ENCODE results near the gene GREB1.

- TF ChIP-seq, protein P1, sequence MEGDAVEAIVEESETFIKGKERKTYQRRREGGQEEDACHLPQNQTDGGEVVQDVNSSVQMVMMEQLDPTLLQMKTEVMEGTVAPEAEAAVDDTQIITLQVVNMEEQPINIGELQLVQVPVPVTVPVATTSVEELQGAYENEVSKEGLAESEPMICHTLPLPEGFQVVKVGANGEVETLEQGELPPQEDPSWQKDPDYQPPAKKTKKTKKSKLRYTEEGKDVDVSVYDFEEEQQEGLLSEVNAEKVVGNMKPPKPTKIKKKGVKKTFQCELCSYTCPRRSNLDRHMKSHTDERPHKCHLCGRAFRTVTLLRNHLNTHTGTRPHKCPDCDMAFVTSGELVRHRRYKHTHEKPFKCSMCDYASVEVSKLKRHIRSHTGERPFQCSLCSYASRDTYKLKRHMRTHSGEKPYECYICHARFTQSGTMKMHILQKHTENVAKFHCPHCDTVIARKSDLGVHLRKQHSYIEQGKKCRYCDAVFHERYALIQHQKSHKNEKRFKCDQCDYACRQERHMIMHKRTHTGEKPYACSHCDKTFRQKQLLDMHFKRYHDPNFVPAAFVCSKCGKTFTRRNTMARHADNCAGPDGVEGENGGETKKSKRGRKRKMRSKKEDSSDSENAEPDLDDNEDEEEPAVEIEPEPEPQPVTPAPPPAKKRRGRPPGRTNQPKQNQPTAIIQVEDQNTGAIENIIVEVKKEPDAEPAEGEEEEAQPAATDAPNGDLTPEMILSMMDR (conservative IDR thresholded peaks at IDR 0.05): no peak
- no peak for TF ChIP-seq ZFX (IDR thresholded peaks at IDR 0.05)
Measured at GRCh38 chr2:11568436-11568835, 34.6 kb downstream of the GREB1 start.

All from C4-2B (cell line).